GM12892 (cell line): ENCODE measurements around the gene APLP2.
"Not testable (repeated sequence)": the region's sequence is repeated elsewhere in the genome, so short reads cannot be mapped to it uniquely, and the experiment has no call there.

Source experiments
- POLR2A ChIP-seq: IDR thresholded peaks from 2 replicates; pipeline ENCODE4 v1.6.1; 2011; ENCODE audit warnings: low read depth, low read length, control low read depth
- POLR2AphosphoS5 ChIP-seq: IDR thresholded peaks from 2 replicates; pipeline ENCODE4 v1.6.1; 2011; ENCODE audit warnings: low read depth, low read length, control low read depth
- TAF1 ChIP-seq: IDR thresholded peaks from 2 replicates; pipeline ENCODE4 v1.6.1; 2011; ENCODE audit warnings: low read depth, mild to moderate bottlenecking, control low read depth, low read length, borderline replicate concordance

DNA sequence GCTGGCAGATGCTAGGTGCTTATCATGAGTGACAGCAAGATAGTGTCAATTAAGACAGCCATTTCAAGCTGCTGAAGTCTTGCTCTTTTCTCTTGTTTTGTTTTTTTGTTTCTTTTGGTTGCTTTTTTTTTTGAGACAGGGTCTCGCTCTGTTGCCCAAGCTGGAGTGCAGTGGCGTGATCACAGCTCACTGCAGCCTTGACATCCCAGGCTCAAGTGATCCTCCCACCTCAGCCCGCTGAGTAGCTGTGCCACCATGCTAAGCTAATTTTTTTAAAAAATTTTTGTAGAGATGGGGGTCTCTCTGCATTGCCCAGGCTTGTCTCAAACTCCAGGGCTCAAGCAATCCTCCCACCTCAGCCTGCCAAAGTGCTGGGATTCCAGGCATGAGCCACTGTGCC lies 102.3 kb downstream of the APLP2 start:
- TF ChIP-seq POLR2A, POLR2AphosphoS5, TAF1: not testable (repeated sequence)
